ENCODE measurements around the gene FBXL16. TPM values are rescaled to one million over a fixed set of nuclear protein-coding genes. Genes with fewer than 3 reads are reported as not detected.

FBXL16 gene
- total and polyA plus RNA-seq, 4 donors, result under 0.01 to 0.14 TPM; not detected in 2

DNA sequence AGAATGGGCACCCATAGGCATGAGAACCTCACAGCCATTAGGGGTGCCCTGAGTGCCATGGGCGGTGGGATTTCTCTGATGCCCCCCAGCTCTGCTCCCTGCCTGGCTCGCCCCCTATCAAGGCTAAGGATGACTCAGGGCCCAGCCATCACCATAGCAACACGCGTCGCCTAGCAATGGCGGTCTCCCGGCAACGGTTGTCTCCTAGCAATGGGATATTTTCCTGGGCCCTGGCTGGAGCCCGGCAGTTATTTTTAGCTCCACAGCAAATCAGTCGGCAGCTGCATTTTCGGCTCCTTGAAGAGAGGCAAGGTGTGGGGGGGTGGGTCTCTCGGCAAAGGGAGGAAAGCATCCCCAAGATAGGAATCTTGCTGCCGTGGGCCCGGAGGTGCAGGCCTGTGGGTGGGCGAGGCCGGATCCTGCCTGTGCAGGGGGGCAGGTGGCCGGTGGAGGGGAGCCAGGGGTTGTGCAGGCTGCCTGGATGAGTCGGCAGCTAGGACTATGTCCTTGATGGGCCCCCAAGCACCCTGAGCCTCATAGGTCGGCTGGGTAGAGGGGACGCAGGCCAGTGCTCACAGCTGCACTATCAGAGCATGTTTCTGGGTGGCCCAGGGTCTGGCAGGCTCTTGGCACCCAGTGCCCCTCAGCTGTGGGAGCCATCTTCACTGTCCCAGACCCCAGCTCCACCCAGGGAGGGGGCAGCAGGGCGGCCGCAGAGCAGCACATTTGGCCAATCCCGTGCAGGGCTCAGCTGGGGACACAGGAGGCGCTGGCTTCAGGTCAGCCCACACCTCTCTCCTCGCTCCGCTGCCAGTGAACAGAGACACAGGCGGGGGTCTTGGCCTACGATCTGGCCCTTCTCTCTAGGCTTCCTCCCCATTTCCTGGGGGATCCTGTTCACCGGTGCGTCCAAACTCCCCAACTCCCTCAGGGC, 4.2 kb upstream of the FBXL16 start:
- no peak for TF ChIP-seq YY1 (IDR thresholded peaks at IDR 0.05)
- Histone ChIP-seq H3K27ac (ENCODE audit: low read depth in 1 of 2, low read length in 2 of 2) (no peak overlapping the region), H3K9ac (ENCODE audit: low read depth in 1 of 2, low read length in 2 of 2) (no peak overlapping the region), H3K9me3 (ENCODE audit: control insufficient read depth in 4 of 4, low read length in 3 of 4) (no peaks in the 10 kb centered on the region), H3K4me3 (ENCODE audit: low read depth in 1 of 3, low read length in 3 of 3) (no peak overlapping the region), H3K36me3 (ENCODE audit: control insufficient read depth in 4 of 4, insufficient read depth in 3 of 4, low read depth in 1 of 4, low read length in 3 of 4) (no peaks in the 10 kb centered on the region), H3K4me1 (ENCODE audit: control insufficient read depth in 4 of 4, insufficient read depth in 4 of 4, low read length in 3 of 4) (peaks cover 0 to 8% (median 4%) of the 10 kb centered on the region in 4 donors), H3K27me3 (ENCODE audit: control insufficient read depth in 4 of 4, insufficient read depth in 4 of 4, low read length in 3 of 4) (peaks cover 4 to 18% (median 7%) of the 10 kb centered on the region in 4 donors)
- WGBS, result 34% methylated on average over 30 of the region's 30 CpGs
- DNase-seq (ENCODE audit: low spot score), result no peak

DNA sequence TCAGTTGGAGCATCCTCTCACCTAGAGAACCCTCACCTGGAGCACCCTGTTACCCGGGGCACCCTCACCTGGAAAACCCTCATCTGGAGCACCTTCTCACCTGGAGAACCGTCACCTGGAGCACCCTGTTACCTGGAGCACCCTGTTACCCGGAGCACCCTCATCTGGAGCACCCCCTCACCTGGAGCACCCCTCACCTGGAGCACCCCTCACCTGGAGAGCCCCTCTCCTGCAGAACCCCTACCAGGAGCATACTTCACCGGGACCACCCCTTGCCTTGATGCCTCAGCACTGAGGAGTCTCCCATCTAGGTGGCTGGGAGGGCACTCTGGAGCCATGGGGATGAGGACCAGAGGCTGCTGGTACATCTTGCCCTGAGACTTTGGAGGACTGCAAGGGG, 3.4 kb upstream of the FBXL16 start:
- TF ChIP-seq HNF4A (conservative IDR thresholded peaks at IDR 0.05) (no peak), NR2F2 (IDR thresholded peaks at IDR 0.05) (no peak), EGR1 (IDR thresholded peaks at IDR 0.05; ENCODE audit: low read depth in 2 of 2) (no peak), HNF4G (IDR thresholded peaks at IDR 0.05) (no peak), RAD21 (IDR thresholded peaks at IDR 0.05) (no peak), CTCF (IDR thresholded peaks at IDR 0.05; ENCODE audit: low read depth, low read length, missing input control) (no peak), ATF3 (IDR thresholded peaks at IDR 0.05) (no peak), SP1 (IDR thresholded peaks at IDR 0.05) (no peak), GABPA (IDR thresholded peaks at IDR 0.05 in 1 of 2, conservative IDR thresholded peaks at IDR 0.05 in 1 of 2) (no peak), RXRA (IDR thresholded peaks at IDR 0.05) (no peak), REST (IDR thresholded peaks at IDR 0.05) (no peak), FOXA2 (IDR thresholded peaks at IDR 0.05) (no peak)
- TF ChIP-seq, protein P1, sequence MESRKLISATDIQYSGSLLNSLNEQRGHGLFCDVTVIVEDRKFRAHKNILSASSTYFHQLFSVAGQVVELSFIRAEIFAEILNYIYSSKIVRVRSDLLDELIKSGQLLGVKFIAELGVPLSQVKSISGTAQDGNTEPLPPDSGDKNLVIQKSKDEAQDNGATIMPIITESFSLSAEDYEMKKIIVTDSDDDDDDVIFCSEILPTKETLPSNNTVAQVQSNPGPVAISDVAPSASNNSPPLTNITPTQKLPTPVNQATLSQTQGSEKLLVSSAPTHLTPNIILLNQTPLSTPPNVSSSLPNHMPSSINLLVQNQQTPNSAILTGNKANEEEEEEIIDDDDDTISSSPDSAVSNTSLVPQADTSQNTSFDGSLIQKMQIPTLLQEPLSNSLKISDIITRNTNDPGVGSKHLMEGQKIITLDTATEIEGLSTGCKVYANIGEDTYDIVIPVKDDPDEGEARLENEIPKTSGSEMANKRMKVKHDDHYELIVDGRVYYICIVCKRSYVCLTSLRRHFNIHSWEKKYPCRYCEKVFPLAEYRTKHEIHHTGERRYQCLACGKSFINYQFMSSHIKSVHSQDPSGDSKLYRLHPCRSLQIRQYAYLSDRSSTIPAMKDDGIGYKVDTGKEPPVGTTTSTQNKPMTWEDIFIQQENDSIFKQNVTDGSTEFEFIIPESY (IDR thresholded peaks at IDR 0.05), result no peak
- no peaks in the 10 kb centered on the region for H3K9me3 ChIP-seq (ENCODE audit: control insufficient read depth in 4 of 4, low read length in 3 of 4)
- no peak overlapping the region for H3K4me3 ChIP-seq (ENCODE audit: low read depth in 1 of 3, low read length in 3 of 3)
- no peak overlapping the region for H3K9ac ChIP-seq (ENCODE audit: low read depth in 1 of 2, low read length in 2 of 2)
- peaks cover 0 to 4% (median 0%) of the 10 kb centered on the region in 4 donors for H3K4me1 ChIP-seq (ENCODE audit: control insufficient read depth in 4 of 4, insufficient read depth in 4 of 4, low read length in 3 of 4)
- H3K36me3 ChIP-seq (ENCODE audit: control insufficient read depth in 4 of 4, insufficient read depth in 3 of 4, low read depth in 1 of 4, low read length in 3 of 4), result no peaks in the 10 kb centered on the region
- DNase-seq (ENCODE audit: low spot score), result no peak
- H3K27ac ChIP-seq (ENCODE audit: low read depth in 1 of 2, low read length in 2 of 2), result no peak overlapping the region
- 66% methylated on average over 4 of the region's 4 CpGs for WGBS
- H3K27me3 ChIP-seq (ENCODE audit: control insufficient read depth in 4 of 4, insufficient read depth in 4 of 4, low read length in 3 of 4), result peaks cover 4 to 18% (median 9%) of the 10 kb centered on the region in 4 donors

All from liver (tissue), 9 donors.